Ramos (cell line): ENCODE results near the gene CHST11.

Source experiments
- in situ Hi-C: fragments of 300-500 bp; cut with MboI; formaldehyde crosslinking; loops from one replicate; pipeline ENCODE4 v1.14.3; 2022; ENCODE audit warnings: low sequenced_read_pairs; ENCODE audit not compliant: unreplicated experiment

CHST11 gene

DNA sequence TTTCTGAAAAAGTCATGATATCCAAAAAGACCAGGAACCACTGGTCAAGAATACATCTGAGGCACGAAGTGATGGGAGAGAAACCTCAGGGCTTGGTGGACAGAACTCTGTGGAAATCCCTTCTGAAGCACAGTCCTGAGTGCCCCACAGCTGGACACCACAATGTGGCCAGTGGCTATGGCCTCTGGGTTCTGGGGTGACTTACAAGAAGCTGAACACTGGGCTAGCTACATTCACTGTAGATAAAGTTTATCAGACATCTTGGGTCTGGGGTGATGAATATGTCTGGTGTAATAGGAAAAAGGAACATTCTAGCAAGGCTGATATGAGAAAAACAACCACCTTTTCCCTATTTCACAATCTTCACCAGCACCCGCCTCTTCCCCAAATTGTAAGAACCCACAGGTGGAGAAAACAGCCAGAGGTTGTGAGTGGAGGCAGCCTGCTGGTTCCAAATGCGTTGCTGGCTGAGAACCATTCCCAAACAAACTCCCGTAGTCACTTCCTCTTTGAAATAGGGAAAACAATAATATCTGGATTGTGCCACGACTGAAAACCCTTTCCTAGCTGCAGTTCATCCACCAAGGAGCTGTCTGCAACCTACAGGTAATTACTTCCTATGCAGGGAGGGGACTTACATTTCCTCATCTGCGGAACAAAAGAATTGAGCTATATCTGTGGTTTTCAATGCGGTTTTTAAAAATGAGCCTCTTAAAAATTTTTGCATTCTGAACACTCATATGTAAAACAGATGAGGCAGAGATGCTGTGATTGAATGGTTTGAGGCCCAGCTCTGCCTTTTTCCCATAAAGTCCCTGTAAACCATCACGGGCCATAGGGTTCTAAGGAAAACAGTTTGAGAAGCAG is 307.7 kb downstream of the CHST11 start:
- in situ Hi-C loops: no loop called here

DNA sequence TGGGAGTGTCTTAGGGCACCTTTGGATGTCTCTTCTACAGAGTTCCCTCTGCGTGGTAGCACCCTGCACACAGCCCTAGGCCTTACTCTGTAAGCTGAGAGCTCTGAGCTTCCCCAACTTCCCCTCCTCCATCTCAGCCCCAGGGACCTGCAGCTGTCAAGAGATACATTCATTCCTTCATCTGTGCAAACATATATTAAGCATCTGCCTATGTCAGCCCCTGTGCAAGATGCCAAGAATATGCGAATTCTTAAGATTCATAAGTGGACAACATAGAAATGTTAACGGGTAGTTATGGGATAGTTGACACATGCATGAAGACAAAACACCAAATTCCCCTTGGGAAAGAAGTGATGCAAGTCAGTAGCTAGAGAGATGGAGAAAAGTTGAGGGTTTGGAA is 310.5 kb downstream of the CHST11 start:
- in situ Hi-C loops: no loop called here

DNA sequence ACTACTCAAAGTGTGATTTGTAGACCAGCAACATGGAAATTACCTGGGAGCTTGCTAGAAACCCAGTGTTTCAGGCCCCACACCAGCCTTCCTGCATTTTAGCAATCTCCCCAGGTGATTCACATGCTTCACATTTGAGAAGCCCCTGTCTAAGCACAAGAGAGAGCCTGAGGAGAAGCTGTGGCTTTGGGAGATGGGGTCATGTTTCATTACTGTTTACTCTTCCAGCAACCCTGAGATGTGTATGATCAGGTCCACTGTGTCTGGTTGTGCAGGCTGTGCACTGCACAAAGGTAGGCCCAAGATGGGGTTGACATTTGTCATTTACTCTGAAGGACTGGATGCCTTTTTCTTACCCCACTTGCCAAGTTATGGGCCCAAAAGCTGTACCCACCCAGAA is 311.3 kb downstream of the CHST11 start:
- in situ Hi-C loops: no loop called here

DNA sequence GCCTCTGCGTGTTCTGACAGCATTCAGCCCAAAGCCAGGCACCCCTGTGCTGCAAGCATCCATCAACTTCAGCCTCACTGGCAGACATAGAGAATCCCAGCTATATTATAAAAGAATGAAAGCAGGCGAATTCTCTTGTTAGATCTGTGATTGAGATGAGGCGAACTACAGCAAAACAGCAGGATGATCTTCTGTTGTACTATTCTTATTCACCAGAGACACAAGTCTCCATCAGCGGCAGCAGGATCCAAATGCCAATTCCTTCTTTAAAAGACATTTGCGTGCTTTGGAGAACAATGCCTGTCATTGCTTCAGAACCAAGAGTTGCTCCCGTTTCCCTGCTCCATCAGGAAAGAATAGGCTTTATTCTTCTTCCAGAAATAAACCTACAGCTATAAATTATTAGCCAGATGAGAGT is 312.4 kb downstream of the CHST11 start:
- in situ Hi-C loops: no loop called here

DNA sequence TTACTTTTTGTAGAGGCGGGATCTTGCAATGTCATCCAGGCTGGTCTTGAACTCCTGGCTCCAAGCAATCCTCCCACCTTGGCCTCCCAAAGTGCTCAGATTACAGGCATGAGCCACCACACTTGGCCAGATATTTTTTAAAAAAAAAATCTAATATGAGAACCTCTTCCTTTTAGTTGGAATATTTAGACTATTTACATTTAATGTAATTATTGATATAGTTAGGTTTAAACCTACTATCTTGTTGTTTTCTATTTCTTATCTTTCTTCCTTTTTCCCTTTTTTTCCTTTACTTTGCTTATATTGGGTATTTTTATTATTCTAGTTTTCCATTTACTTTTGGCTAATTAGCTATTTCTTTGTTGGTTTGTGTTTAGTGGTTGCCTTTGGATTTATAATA is 315.6 kb downstream of the CHST11 start:
- in situ Hi-C loops: no loop called here

DNA sequence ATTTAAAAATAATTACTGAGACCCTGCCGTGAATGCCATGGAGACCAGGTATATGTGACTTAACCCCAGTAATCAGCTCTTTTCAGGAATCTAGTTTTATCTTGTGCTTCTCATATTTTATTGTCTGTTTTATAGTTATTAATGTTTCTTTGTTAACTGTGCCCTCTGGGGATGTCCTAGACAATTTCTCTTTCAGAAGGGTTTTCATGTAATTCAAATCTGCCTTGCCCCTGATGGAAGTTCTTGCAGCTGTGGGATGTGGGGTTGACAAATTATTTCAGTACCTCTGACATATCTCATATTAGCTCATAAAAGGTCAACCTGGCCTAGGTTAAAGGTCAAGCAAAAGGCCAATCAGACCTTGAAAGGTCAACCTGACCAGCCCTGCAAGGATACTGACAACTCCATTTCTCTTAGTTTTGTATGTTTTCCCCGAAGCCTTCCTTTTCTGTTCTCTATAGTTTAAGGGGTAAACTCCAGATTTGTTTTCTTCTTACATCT is 319.0 kb downstream of the CHST11 start:
- in situ Hi-C loops: no loop called here

DNA sequence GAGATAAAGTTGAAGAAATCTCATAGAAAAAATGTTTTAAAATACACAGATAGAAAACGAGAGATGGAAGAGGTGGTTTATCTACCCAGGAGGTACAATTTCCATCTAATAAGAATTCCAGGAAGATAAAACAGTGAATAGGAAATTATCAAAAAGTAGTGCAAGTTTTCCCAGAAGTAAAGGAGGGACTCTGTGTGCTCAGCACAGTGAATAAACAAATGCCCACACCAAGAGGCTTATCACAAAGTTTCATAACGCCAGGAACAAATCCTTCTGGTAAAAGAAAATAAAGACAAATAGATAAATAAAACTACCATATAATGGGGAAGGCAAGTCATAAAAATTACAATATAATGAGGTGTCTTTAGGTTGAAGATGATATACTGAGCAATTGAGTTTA is 322.4 kb downstream of the CHST11 start:
- in situ Hi-C loops: no loop called here

DNA sequence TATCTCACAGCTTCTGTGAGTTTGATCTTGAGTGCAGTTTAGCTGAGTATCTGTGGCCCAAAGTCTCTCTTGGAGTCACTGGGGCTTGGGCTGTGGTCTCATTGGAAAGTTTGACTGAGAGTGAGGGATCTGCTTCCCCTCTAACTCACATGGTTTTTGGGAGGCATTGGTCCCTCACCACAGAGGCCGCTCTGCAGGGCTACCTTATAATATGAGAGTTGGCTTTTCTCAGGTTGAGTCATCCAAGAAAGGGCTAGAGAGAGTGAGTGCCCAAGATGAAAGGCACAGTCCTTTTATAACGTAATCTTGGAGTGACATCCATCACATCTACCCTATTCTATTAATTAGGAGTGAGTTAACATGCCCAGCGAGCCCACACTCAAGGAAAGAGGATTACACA is 325.5 kb downstream of the CHST11 start:
- in situ Hi-C loops: no loop called here

DNA sequence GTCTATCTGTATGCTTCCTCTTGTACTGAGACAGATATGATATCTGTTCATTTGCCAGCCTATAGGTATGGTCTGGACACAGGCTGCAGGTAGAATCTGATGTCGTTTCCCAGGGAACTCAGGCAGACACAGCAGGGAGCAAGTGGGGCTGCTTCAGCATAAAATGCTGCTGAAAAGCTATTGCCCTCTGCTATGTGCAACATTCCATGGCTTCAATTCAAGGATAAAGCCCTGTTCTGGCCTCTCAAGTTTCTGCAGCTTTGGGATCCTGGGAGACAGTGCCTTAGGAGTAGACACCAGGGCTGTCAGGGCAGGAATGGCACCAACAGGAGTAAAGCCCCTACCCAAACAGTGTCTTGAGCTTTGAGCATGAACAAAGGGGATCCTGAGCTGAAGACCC is 327.8 kb downstream of the CHST11 start:
- in situ Hi-C loops: no loop called here

DNA sequence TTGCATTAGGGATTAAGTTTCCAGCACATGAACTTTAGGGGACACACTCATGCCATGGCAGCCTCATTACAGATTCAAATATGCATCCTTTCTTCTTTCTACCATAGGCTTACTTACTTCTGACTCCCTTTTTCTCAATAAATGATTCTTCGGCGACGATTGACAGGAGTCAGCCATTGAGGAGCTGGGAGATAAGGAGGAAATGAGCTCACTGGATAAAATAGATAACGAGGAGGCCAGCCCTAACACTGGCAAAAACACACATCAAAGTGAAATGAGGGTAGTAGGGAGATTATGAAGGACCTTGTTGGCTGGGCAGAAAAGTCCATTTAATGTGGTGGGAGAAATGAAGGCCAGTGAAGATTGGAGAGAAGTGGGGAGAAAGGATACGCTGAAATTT is 329.1 kb downstream of the CHST11 start:
- in situ Hi-C loops: no loop called here

DNA sequence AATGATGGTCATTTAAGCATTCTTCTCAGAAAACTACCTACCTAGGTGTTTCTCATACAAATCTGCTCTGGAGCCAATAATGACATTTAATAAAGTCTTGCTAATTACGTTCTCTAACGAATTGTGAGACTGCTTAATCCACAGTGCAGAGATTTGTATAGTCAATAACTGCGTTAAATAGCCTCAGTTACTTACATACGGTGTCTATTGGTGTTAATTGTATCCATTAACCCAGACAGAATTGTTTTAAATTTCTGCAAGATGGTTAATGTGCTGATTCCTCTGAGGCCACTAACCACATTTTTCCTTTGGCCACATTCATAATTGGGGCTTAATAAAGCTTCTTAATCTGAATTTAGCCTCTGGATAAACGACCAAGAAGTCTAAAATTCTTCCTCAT is 329.6 kb downstream of the CHST11 start:
- in situ Hi-C loops: no loop called here

DNA sequence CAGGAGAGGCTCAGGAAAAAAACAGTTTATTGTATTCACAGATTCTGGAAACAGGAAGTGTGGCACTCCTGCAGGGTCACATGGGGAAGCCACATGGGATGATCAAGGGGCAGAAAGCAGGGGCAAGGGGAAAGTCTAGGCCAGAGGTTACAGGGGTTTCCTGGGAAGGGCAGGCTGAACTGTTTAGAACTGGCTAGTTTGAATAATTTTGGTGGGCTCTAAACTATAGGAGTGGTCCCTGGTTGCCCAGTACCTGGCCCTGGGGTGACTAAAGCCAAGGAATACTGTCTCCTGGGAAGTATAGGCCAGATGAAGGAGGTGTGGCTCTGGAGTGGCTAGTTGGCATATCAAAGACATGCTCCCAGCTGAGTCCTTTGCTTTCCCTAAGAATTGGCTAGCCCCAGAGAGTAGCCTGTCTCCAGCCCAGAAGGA is 332.1 kb downstream of the CHST11 start:
- in situ Hi-C loops: no loop called here

DNA sequence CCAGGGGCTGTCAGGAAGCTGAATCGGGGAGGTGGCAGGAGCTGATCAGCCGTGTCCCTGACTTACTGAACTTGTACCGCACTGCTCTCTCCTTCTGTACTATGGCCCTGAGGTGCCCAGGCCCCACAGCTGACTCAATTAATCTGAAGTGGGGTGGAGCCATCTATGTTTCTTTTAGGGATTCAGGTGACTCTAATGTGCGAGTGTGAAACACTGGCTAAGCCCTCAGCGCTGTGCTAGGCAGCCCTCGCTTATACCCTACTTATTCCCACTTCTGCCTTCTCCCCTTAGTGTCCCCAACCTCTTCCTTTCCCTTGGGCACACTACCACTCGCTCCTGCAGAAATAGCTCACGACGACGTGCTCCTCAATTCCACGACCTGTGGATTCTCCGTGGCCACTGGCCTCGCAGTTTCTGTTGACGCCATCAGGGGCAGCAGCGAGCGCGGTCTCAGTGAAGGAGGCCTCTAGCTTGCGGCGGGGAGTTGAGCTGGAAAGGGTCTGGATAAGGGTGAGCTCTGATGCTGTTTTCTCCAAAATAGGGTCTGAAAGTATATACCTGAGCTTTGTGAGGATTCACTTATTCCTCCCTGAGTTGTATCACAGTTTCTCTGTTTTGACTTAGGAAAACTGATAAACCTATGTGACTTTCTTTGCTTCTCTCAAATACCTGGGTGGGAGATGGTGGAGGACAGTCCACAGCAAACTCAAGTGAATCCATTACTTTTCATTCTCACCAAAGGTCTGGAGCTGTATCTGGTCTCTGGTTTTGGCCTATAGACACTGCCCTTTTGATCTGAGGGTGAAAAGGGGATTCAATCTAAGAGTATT is 333.8 kb downstream of the CHST11 start:
- in situ Hi-C loops: no loop called here

DNA sequence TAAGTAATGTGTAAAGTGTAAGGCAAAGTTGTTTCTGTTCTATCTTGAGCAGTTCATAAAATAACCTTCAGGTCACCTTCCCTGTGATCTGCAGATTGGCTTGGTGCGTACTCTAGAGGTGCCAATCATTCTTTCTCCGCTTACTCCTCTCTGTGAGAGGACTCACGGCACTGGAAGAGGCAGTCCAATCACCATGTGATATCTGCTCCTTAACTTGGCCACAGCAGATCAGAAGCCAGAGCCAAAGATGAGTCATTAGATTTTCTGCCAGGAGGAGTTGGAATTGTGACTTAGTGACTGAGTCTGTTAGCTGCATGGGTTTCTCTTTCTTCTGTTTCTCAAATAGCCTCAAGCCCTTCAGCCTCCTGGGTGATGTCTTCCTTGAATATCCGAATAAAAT is 335.8 kb downstream of the CHST11 start:
- in situ Hi-C loops: no loop called here

DNA sequence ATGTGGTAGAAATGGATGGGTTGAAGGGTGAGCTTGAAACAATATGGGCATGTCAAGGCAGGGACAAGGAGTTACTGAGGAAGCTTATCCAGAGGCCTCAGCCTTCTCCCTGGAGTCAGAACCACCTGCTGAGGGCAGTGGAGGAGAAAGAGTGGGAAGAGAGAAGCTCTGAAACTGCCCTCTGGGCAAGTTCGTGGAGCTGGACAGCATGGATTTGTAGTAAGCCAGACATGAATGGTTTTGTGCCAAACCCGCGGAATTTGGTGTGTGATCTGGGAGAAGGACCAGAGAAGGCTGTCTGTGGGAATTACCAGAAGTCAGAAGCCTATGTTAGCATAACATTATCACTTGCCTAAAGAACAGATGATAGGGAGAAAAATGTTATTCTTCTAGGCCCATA is 336.5 kb downstream of the CHST11 start:
- in situ Hi-C loops: no loop called here

DNA sequence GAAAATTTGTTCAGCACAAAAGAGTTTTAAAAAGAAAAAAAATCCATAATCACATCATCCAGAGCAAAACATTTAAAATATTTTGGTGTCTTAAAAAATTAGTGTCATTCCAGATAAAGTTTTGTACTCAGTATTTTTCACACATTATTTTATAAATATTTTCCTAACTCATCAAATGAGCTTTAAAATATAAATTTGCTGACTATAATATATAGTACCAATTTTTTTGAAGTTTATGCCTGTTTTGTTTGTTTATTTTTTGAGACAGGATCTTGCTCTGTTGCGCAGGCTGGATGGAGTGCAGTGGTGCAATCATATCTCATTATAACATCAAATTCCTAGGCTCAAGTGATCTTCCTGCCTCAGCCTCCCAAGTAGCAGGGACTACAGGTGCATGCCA is 337.2 kb downstream of the CHST11 start:
- in situ Hi-C loops: no loop called here

DNA sequence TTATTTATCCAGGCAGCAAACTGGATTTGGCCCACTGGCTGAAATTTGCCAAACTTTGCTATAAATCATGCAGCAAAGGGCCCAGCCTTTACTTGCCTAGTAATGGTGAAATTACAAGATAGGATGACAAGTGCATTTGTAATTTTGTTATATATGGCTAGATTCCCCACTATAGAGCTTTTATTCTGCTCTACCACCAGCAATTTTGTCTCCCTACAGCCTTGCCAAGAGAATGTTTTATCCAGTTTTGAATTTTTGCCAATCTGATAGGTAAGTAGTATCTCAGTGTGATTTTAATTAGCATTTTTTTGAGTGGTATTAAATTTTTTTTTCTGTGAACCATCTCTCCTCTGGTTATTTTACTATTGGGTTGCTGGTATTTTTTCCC is 339.7 kb downstream of the CHST11 start:
- in situ Hi-C loops: no loop called here

DNA sequence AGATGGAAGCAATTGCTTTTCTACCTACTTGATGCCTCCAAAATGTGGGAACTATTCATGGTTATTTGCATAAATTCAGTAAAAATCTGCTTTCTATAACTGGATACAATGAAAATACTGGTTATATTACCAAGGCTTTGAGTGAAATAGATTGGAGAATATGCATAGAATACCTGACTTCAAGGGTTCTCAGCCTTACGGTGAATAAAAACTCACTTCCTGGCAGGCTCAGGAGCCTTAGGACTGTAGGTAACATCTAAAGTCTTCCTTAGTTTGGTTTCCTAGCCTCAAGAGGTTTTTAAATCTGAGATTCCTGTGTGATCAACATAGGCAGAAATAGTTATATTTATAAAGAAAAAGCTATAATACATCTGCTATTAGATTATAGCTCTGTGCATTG is 342.7 kb downstream of the CHST11 start:
- in situ Hi-C loops: no loop called here

DNA sequence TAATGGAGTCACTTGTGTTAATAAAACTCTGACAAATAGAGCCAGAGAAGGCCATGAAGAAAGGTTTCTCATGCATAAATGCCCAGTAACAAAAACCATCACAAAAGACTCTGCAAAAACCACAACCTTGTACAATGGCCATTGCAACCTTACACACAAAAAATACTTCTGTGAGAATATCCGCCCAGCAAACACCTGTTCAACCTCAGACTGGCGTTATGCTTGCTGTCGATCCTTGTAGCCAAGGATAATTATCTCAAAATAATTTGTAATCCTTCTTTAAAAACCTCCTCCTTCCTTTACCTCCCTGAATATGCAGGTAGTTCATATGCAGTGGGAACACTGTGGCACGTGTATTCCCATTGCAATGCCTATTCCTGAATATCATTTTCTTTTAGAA is 344.3 kb downstream of the CHST11 start:
- in situ Hi-C loops: no loop called here

DNA sequence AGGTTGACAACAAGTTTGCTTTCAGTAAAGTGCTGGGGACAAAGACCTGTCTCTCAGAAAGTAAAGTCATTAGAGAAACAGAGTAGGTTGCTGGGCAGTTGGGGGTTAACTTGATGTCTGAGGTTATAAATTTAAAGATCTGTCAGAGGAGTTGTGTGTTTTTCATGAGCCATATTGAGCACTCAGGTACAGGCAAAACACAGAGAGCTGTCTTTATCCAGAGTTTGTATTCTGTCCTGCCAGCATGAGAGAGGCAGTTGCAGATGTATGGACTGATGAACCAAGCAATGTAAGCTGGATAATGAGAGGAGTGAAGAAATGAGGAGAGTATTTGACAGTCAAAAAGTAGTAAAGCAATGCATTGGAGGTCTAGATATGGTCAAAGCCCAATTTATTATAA is 344.7 kb downstream of the CHST11 start:
- in situ Hi-C loops: no loop called here

DNA sequence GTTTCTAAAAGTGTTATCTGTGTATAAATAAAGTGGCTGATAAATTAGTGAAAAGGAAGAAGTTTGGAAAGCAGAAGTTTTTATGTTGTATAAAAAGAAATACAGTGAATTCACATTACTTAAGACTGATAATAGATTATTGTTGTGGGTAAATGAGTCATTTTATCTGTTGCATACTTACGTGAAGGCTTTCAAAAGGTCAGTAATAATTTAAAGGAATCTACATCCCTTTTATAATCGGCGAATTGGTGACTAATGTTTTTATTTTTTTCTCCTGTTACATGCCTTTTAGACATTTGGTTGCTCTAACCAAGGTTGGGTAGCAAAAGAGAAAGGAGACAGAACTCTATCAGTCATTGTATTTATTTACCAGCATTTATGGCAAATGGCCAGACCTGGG is 345.5 kb downstream of the CHST11 start:
- in situ Hi-C loops: no loop called here
